Brain microvascular endothelial cell (primary cell): Measurements from ENCODE around the gene HPS4.

Source experiments
- DNase-seq: peaks from one replicate; pipeline ENCODE4 v3.0.0-alpha.2; 2020
- H3K27ac ChIP-seq: fragments of 250-450 bp; sonication (Bioruptor Pico); 2 replicates; pipeline ENCODE4 v1.5.1; 2020; ENCODE audit warnings: mild to moderate bottlenecking, moderate library complexity
- H3K27me3 ChIP-seq: fragments of 250-450 bp; sonication (Bioruptor Pico); replicated peaks from 2 replicates; pipeline ENCODE4 v1.5.1; 2020; ENCODE audit warnings: mild to moderate bottlenecking
- H3K36me3 ChIP-seq: fragments of 250-450 bp; sonication (Bioruptor Pico); replicated peaks from 2 replicates; pipeline ENCODE4 v1.5.1; 2020; ENCODE audit warnings: mild to moderate bottlenecking
- H3K4me3 ChIP-seq: 2 replicates; pipeline ENCODE4 v1.5.1; 2011; ENCODE audit warnings: low read depth, mild to moderate bottlenecking, control low read depth, low read length, moderate library complexity
- in situ Hi-C: cut with HindIII; loops from 2 replicates; pipeline ENCODE4 v1.10.0; 2017; ENCODE audit warnings: low sequenced_read_pairs, low pct_ligation_motif_present
- TF ChIP-seq, protein P1 (sequence below): IDR thresholded peaks from 2 replicates; pipeline ENCODE4 v1.5.1; 2011; ENCODE audit warnings: low read depth, mild to moderate bottlenecking, moderate library complexity, low read length, control low read depth, inconsistent platforms; ENCODE audit errors: missing control alignments

Gene HPS4

DNA sequence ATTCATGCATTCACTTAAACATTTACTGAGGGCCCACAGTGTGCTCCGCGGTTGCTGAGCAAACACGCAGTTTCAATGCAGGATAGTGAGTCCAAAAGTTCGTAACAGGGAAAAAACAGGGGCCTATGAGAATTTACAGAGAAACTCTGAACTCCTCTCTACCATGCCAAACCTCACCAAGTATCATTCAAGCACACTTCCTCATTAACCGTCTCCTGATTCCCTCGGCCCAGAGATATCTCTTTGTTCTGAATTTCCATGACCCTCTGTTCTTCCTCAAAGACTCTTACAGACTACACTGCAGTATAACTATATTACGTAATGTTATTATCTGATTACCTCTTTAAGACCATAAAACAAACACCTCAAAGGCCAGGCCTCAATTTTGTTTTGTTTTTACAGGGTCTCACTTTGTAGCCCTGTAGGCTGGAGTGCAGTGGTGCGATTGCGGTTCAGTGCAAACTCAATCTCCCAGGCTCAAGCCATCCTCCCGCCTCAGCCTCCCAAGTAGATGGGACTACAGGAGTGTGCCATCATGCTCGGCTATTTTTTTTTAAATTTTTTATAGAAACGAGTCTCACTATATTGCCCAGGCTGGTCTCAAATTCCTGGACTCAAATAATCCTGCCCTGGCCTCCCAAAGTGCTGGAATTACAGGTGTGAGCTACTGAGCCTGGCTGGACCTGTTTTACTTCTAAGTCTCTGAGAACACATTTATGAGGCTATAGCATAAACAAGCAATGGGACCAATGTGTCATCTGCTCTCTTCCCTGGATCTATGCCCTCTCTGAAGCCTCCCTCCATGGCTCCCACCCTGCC, 3.6 kb downstream of the HPS4 start:
- H3K4me3 ChIP-seq: no peak overlapping the region
- TF ChIP-seq, protein P1, sequence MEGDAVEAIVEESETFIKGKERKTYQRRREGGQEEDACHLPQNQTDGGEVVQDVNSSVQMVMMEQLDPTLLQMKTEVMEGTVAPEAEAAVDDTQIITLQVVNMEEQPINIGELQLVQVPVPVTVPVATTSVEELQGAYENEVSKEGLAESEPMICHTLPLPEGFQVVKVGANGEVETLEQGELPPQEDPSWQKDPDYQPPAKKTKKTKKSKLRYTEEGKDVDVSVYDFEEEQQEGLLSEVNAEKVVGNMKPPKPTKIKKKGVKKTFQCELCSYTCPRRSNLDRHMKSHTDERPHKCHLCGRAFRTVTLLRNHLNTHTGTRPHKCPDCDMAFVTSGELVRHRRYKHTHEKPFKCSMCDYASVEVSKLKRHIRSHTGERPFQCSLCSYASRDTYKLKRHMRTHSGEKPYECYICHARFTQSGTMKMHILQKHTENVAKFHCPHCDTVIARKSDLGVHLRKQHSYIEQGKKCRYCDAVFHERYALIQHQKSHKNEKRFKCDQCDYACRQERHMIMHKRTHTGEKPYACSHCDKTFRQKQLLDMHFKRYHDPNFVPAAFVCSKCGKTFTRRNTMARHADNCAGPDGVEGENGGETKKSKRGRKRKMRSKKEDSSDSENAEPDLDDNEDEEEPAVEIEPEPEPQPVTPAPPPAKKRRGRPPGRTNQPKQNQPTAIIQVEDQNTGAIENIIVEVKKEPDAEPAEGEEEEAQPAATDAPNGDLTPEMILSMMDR: no peak
- peaks cover 2% of the 10 kb centered on the region for H3K36me3 ChIP-seq
- in situ Hi-C loops: no loop called here
- H3K27ac ChIP-seq: no peak overlapping the region
- H3K27me3 ChIP-seq: no peaks in the 10 kb centered on the region
- DNase-seq: no peak

DNA sequence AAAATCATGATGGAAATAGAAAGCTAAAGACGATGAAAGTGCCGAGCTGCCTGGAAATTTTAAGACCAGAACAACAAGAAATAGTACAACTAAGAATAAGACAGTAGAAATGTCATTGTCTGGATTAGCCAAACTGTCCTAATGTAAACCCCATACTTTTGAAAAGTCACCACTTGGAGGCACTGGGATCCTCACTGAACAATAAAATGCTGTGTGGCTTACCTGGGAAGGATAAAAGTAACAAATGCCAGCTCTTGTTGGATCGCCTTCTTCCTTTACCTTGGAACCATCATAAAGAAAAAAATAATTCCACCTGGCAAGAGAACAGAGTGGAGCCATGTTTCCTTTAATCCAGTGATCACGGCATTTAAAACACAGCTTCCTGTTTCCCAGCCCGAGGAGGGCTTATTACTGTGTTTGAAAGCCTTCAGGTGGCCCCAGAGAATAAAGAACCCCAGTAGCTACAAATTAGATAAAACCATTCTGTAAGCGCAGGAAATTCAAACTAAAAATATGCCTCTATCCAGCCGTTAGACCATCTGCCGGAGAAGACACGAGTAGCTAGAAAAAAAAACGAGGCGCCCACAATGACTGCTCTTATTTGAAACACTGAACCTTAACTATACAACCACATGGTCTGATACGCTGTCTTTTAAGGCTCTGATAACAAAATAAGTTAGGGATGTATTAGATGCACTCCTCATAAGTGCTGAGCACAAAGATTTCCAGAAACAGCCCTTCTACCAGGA, 4.4 kb downstream of the HPS4 start:
- H3K4me3 ChIP-seq: no peak overlapping the region
- DNase-seq: no peak
- H3K27me3 ChIP-seq: no peaks in the 10 kb centered on the region
- H3K36me3 ChIP-seq: peaks cover 2% of the 10 kb centered on the region
- TF ChIP-seq, protein P1: no peak
- in situ Hi-C loops: no loop called here
- no peak overlapping the region for H3K27ac ChIP-seq

DNA sequence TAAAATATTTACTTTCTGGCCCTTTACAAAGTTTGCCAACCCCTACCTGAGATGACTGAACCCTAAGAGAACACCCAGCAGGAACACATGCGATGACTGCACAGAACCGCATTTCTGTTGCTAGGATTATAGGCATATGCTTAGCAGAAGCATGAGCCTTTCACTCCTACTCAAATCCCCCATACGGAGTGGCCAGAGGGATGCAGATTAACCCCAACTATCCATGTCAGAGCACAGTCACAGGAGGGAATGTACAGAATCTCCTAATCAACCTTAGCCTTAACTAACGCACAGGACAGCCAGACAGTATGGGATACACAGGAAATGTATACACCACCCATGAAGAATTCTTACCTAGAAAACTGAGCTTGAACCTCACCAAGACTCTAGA, 6.2 kb downstream of the HPS4 start:
- Histone ChIP-seq H3K36me3 (peaks cover 2% of the 10 kb centered on the region), H3K27ac (peak overlapping the region; percentile 72), H3K27me3 (no peaks in the 10 kb centered on the region), H3K4me3 (no peak overlapping the region)
- in situ Hi-C loops: no loop called here
- TF ChIP-seq, protein P1: no peak
- DNase-seq: peak; percentile 17

DNA sequence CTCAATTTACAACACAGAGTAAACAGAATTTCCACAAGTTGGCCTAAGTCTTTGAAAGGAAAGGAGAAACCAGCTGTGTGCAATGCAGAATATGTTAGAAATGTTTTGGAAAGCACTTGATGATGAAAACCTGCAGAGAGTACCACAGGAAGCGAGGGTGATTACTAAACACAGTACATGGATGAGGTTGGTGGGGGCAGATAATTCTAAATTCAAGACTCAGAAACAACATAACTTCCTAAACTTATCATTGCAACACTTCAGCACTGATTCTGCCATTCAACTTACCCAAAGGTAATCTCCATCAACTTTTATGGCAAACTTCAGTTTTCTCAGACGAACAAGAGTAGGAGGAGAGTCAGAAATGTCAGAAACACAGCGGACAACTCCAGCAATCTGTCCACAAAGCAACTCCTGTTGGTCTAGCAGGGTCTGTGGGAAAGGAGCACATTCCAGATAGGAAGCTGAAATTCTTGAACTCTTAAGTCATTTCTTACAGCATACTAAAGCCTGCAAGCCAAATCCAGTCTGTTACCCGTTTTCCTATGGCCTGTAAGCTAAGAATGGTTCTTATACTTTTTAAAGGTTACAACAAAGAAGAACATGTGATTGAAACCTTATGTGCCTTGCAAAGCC, 6.8 kb downstream of the HPS4 start:
- DNase-seq: peak; percentile 69
- TF ChIP-seq, protein P1: no peak
- in situ Hi-C loops: no loop called here
- no peaks in the 10 kb centered on the region for H3K27me3 ChIP-seq
- H3K4me3 ChIP-seq: no peak overlapping the region
- peaks cover 2% of the 10 kb centered on the region for H3K36me3 ChIP-seq
- peak overlapping the region; percentile 72 for H3K27ac ChIP-seq

DNA sequence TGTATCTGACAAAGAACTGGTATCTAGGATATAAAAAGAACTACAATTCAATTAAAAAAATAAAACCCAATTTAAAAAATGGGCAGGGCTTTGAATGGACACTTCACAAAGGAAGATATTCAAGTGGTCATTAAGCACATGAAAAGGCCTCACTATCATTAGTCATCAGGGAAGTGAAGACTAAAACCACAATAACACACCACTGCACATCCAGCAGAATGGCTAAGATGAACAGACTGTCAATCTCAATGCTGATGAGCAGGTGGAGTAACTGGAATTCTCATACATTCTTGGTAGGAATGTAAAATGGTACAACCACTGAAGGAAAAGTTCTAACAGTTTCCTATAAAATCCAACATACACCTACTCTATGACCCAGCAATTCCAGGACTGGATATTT, 8.9 kb downstream of the HPS4 start:
- in situ Hi-C loops: no loop called here
- H3K27me3 ChIP-seq: no peaks in the 10 kb centered on the region
- no peak for DNase-seq
- H3K4me3 ChIP-seq: no peak overlapping the region
- H3K36me3 ChIP-seq: peaks cover 12% of the 10 kb centered on the region
- TF ChIP-seq, protein P1: no peak
- no peak overlapping the region for H3K27ac ChIP-seq
